Cardiac muscle cell (in vitro differentiated cells and primary cell): ENCODE measurements around the gene DOK1. TPM values are rescaled to one million over a fixed set of nuclear protein-coding genes. Genes with fewer than 3 reads are reported as not detected.

ENCODE experiments used
- DNase-seq, 2 donors: peaks; one replicate each; pipeline versions ENCODE4 v3.0.0 to v3.0.0-alpha.2; 2010 to 2017; ENCODE audit warnings: low read depth in 1 of 2, low spot score in 1 of 2
- H3K27ac ChIP-seq: fragments of 200-600 bp; sonication (generic); 2 replicates; pipeline ENCODE4 v1.5.1; 2016
- H3K27me3 ChIP-seq: fragments of 200-600 bp; sonication (generic); 2 replicates; pipeline ENCODE4 v1.6.0; 2016; ENCODE audit warnings: control low read depth
- H3K36me3 ChIP-seq: fragments of 200-600 bp; sonication (generic); 2 replicates; pipeline ENCODE4 v1.5.1; 2016; ENCODE audit warnings: control low read depth
- H3K4me1 ChIP-seq: fragments of 200-600 bp; sonication (generic); 2 replicates; pipeline ENCODE4 v1.8.1; 2017; ENCODE audit warnings: low read depth, mild to moderate bottlenecking, mixed run types
- H3K4me3 ChIP-seq: fragments of 200-600 bp; sonication (generic); 2 replicates; pipeline ENCODE4 v1.5.1; 2016; ENCODE audit warnings: mild to moderate bottlenecking
- H3K9me3 ChIP-seq: fragments of 200-600 bp; sonication (generic); 2 replicates; pipeline ENCODE4 v1.5.1; 2017; ENCODE audit warnings: low read depth, mild to moderate bottlenecking, control low read depth
- CTCF ChIP-seq: IDR thresholded peaks from 2 replicates; pipeline ENCODE4 v1.5.1; 2012; ENCODE audit warnings: low read depth, mild to moderate bottlenecking, low read length
- polyA plus RNA-seq: library from polyadenylated mRNA; unstranded; fragments of >200 nt; fragmentation: Nextera tagmentation; extraction: Ambion mirVana; gene quantifications from 2 replicates; pipeline ENCODE4 v1.2.1, GENCODE V29; 2016
- total RNA-seq: library from RNA; depleted of rRNA; stranded (reverse); fragments of >200 nt; gene quantifications from 2 replicates; pipeline ENCODE4 v1.2.3, GENCODE V29; 2016

Gene DOK1
- total and polyA plus RNA-seq, 2 experiments from 2014 or later, result 10.0 to 26.1 TPM

GRCh38 chr2:74548900-74549826, 5.4 kb upstream of the DOK1 start:
- DNase-seq, result peak; percentile 62 to 76
- no peak for TF ChIP-seq CTCF
- H3K36me3 ChIP-seq, result no peaks in the 10 kb centered on the region
- peaks cover 8% of the 10 kb centered on the region for H3K4me1 ChIP-seq
- H3K27ac ChIP-seq, result no peak overlapping the region
- H3K9me3 ChIP-seq, result no peaks in the 10 kb centered on the region
- peaks cover 24% of the 10 kb centered on the region for H3K27me3 ChIP-seq
- peak overlapping the region; percentile 44 for H3K4me3 ChIP-seq

DNA sequence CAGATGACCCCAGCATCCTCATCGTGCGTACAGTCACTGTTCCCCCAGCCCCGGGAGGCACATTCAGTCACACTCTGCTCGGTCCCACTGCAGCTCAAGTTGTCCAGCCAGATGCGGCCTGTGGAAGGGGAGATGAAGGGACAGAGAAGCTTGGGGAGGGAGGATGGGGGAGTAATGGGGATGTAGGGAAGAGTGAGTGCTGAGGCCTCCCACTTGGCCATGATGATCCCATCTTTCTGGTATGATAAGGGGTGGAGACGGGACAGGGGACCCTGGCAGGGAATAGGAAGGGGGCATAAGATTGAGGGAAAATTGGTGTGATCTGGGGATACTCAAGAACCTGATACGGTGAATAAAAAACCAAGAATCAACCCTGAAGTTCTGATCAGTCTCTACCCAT, 4.3 kb upstream of the DOK1 start:
- H3K27me3 ChIP-seq, result peaks cover 25% of the 10 kb centered on the region
- peaks cover 8% of the 10 kb centered on the region for H3K4me1 ChIP-seq
- H3K9me3 ChIP-seq, result no peaks in the 10 kb centered on the region
- no peak for TF ChIP-seq CTCF
- DNase-seq, result no peak
- H3K4me3 ChIP-seq, result no peak overlapping the region
- no peak overlapping the region for H3K27ac ChIP-seq
- H3K36me3 ChIP-seq, result no peaks in the 10 kb centered on the region

- Histone ChIP-seq H3K36me3 (no peaks in the 10 kb centered on the region), H3K4me3 (no peak overlapping the region), H3K9me3 (no peaks in the 10 kb centered on the region), H3K27me3 (peaks cover 32% of the 10 kb centered on the region), H3K4me1 (peaks cover 8% of the 10 kb centered on the region), H3K27ac (no peak overlapping the region)
- DNase-seq, result no peak
- no peak for TF ChIP-seq CTCF
Measured at GRCh38 chr2:74551530-74551929, 3.0 kb upstream of the DOK1 start.

- H3K9me3 ChIP-seq, result no peaks in the 10 kb centered on the region
- H3K27ac ChIP-seq, result no peak overlapping the region
- no peak for TF ChIP-seq CTCF
- H3K27me3 ChIP-seq, result peaks cover 32% of the 10 kb centered on the region
- peaks cover 8% of the 10 kb centered on the region for H3K4me1 ChIP-seq
- no peaks in the 10 kb centered on the region for H3K36me3 ChIP-seq
- no peak for DNase-seq
- H3K4me3 ChIP-seq, result peak overlapping the region; percentile 53
Measured at GRCh38 chr2:74551942-74552913, 2.3 kb upstream of the DOK1 start.

- H3K27ac ChIP-seq, result peak overlapping the region; percentile 30
- peaks cover 8% of the 10 kb centered on the region for H3K4me1 ChIP-seq
- H3K36me3 ChIP-seq, result no peaks in the 10 kb centered on the region
- H3K27me3 ChIP-seq, result peaks cover 27% of the 10 kb centered on the region
- peak overlapping the region; percentile 53 for H3K4me3 ChIP-seq
- TF ChIP-seq CTCF, result no peak
- peak; percentile 25 to 76 for DNase-seq
- H3K9me3 ChIP-seq, result no peaks in the 10 kb centered on the region
Measured at GRCh38 chr2:74552914-74553811, 1.4 kb upstream of the DOK1 start.
